HG03575 (cell line): ENCODE measurements around the gene TIGD2.
"Not testable (repeated sequence)": the region's sequence is repeated elsewhere in the genome, so short reads cannot be mapped to it uniquely, and the experiment has no call there.

Experiments used
- ATAC-seq: cut with Tn5 transposase; IDR thresholded peaks from one replicate; pipeline ENCODE4 v1.9.1; 2021; ENCODE audit not compliant: unreplicated experiment, insufficient number of reproducible peaks, low FRiP score; ENCODE audit errors: extremely low read depth

The TIGD2 gene

GRCh38 chr4:89114100-89114499 lies 2.8 kb downstream of the TIGD2 start:
- ATAC-seq: peak; percentile 25

DNA sequence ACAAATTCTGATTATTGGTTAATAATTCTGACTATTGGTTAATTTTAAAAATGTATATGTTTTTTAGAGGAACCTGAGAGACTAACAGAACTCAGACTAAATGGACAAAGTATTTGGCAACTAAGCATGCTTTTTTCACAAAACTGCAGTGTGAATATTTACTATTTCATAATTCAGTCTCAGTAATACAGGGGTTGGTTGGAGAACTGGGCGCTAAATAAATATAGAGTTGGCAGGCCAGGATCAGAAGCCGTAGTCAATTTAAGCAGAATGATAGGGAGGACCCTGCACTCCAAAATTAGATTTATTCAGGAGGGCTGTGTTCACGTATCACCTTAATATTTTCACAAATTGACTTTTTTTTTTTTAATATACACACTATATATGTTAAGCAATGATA lies 5.8 kb downstream of the TIGD2 start:
- ATAC-seq: no peak

DNA sequence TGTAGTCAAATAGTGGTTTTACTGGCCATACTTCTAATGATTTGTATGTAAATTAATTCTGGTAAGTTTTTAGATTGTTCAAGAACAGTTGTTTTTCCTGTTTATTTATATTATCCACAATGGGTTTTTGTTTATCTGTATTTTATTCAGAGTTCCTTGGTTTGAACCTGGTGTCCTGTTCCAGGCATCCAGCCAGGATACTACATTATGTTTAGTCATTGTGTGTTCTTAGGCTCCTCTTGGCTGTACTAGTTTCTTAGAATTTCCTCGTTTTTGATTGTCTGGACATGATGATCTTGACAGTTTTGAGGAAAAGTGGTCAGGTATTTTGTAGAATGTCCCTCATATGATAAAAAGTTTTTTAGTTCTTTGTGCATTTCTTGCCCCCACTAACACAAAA lies 7.8 kb downstream of the TIGD2 start:
- no peak for ATAC-seq

GRCh38 chr4:89119836-89120235 lies 8.5 kb downstream of the TIGD2 start:
- ATAC-seq: no peak

DNA sequence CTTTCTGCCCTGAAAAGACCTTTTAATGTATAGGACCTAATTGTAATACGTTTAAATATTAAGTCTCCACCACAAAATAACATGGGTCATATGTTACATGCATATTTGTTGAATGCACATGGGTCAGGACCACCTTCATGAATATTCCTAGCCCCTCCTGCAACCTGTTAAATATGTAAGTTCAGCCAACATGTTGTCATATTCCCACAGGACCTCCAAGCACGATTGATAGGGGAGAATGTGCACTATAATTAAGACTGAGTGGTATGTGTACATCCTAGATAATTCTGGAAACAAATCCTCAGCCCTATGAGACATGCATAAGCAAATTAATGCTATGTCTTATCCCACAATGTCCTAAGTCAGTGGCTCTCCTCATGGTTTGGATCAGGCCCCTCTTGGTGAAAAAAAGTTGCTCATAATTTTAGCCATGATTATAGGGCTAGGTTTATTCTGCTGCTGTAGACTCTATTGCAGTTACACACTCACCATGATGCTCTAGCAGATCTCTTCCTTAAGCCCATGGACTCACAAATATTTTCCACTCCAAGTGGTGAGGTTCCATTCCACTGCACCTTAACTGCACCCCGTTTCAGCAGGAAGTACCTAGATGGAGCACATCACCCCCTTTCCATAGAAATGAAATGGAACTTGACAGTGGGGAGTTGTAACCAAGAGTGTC lies 10.2 kb downstream of the TIGD2 start:
- no peak for ATAC-seq

DNA sequence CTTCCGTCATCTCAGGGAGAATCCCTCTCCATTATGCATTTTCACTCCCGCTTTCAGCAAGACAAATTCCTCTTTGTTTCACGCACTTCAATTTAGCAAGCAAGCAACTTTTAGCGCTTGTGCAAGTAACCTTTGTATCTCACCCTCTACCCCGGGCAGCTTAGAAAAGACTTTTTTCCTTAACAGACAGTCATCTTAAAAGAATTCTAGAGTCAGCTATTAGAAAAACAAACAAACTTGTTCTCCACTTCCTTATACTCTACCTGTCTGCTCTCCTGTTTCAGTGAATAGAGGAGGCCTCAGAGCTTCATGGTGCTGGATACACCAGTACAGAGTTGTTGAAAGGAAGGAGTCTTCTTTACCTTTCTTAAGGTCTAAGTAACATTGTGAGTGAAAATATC lies 12.1 kb downstream of the TIGD2 start:
- ATAC-seq: no peak

GRCh38 chr4:89125901-89126782 lies 14.8 kb downstream of the TIGD2 start:
- ATAC-seq: no peak

- ATAC-seq: no peak
Measured at GRCh38 chr4:89129080-89129640, 17.8 kb downstream of the TIGD2 start.

GRCh38 chr4:89134775-89135319 lies 23.5 kb downstream of the TIGD2 start:
- ATAC-seq: no peak

DNA sequence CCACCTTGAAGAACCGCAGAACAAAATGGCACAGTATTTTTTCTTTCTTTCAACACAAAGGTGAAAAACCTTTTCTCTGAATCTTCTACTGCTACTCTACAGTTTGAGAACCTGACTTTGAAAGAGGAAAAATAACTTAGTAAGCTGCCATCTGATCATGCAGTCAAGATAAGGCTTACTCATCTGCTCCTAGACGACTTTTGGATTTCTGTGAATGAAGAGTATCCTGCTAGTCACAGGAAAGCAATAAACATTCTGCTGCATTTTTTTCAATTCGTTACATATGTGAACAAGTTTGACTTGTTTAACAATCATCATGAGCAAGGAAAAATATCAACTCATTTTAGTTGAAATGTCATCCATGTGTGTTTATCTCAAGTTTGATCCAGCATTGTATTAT lies 25.2 kb downstream of the TIGD2 start:
- no peak for ATAC-seq

GRCh38 chr4:89137231-89137630 lies 25.9 kb downstream of the TIGD2 start:
- no peak for ATAC-seq

- ATAC-seq: no peak
Measured at GRCh38 chr4:89137695-89138094, 26.4 kb downstream of the TIGD2 start.

GRCh38 chr4:89140168-89140759 lies 28.9 kb downstream of the TIGD2 start:
- ATAC-seq: no peak

DNA sequence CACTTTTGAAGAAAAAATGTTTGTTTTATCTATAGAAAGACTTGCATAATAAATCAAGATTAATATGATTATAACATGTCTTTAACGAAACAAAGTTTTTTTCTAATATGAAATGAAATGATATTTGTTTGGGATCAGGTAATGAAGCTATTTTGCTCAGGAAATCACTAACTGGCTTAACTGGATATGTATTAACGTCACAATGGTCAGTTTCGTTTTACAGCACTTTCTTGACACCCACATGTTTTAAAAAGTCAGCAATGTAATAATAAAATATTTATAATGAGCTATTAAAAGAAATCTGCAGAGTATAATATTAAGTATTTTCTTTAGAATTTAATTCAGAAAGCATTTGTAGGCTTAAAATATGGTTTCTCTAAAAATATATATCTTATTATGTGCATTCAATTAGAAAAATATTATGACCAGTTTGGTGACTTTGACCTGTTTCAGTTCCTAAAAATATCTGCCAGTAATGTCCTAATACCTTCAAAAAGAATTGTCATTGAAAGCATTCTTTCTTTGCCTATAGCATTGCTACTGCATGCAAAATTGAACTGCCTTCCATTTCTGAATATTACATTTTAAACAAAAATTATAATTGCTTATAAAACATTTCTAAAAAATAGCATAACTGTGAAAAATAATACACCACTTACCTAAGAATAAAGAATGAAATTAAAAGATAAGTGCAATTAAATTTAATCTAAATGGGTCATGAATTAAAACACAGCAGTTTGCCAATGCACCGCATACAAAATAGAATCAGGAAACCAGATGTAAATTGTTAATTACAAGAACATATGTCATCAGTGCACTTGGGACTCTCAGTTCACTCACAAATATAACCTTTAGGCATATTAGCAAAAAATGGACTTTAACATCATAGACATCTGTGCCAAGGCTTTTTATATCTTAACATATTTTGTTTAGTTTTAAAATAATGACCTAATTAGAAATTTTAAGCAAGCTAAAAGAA lies 31.6 kb downstream of the TIGD2 start:
- ATAC-seq: peak; percentile 78

DNA sequence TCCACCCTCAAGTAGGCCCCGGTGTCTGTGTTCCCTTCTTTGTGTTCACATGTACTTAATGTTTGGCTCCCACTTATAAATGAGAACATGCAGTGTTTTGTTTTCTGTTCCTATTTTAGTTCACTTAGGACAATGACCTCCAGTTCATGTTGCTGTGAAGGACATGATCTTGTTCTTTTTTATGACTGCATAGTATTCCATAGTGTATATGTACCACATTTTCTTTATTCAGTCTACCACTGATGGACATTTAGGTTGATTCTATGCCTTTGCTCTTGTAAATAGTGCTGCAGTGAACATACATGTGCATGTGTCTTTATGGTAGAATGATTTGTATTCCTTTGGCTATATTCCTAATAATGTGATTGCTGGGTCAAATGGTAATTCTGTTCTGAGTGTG lies 33.3 kb downstream of the TIGD2 start:
- ATAC-seq: not testable (repeated sequence)

DNA sequence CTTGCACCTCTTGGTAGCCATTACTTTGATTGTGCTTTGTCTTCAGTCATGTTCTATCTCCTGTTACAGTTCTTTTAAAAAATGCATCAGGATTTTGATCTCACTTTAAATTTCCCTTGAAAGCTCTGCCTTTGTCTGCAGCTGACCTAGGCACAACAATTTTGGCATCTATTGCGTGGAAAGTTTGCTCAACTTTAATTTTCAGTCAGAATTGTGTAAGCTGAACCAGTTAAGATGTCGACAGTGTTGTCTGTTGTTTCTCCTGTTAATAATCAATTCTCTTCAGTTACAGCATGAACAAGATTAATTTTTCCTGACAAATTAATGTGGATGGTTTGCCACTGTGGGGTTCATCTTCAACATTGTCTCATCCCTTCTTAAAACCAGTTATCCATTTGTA lies 34.9 kb downstream of the TIGD2 start:
- ATAC-seq: no peak

- ATAC-seq: no peak
Measured at GRCh38 chr4:89152972-89153371, 41.6 kb downstream of the TIGD2 start.

GRCh38 chr4:89156174-89156914 lies 45.0 kb downstream of the TIGD2 start:
- no peak for ATAC-seq
